Dendritic cell treated with granulocyte-macrophage colony-stimulating factor and Interleukin-4, amounts not matched to agents 40 ng/mL and 50 ng/mL, for 4 days (primary cell): Measurements from ENCODE around the gene RGMA.

Experiments used
- H3K27ac Mint-ChIP-seq: one replicate; pipeline ENCODE4 v1.8.0; 2022; ENCODE audit warnings: mild to moderate bottlenecking, mixed read lengths
- H3K27me3 Mint-ChIP-seq: one replicate; pipeline ENCODE4 v1.8.0; 2022; ENCODE audit warnings: mild to moderate bottlenecking, mixed read lengths
- H3K36me3 Mint-ChIP-seq: one replicate; pipeline ENCODE4 v1.8.0; 2022; ENCODE audit warnings: low read depth, mixed read lengths
- H3K4me1 Mint-ChIP-seq: one replicate; pipeline ENCODE4 v1.8.0; 2022; ENCODE audit warnings: low read depth, mixed read lengths
- H3K4me3 Mint-ChIP-seq: one replicate; pipeline ENCODE4 v1.8.0; 2022; ENCODE audit warnings: mild to moderate bottlenecking, moderate library complexity, mixed read lengths
- H3K9me3 Mint-ChIP-seq: one replicate; pipeline ENCODE4 v1.8.0; 2022; ENCODE audit warnings: mixed read lengths
- intact Hi-C: fragments of 100-400 bp; cut with micrococcal nuclease; formaldehyde crosslinking; loops from one replicate; pipeline ENCODE4 v1.15.0; 2022

RGMA gene

DNA sequence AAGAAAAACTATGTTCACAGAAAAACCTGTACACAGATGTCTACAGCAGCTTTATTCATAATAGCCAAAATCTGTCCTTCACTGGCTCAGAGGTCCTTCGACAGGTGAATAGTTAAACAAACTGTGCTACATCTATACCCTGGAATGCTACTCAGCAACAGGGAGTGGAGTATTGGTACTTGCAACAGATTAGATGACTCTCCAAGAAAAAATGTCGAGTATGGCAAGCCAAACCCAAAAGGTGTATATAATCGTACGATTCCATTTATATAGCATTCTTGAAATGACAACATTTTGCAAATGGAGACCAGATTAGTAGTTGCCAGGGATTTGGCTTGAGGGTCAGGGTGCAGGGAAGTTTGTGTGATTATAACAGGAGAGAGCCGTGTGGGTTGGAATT lies 22.4 kb upstream of the RGMA start:
- Mint-ChIP-seq H3K36me3 (no peaks in the 10 kb centered on the region), H3K4me1 (peaks cover 6% of the 10 kb centered on the region), H3K27me3 (peaks cover 47% of the 10 kb centered on the region), H3K27ac (no peak overlapping the region), H3K9me3 (no peaks in the 10 kb centered on the region), H3K4me3 (no peak overlapping the region)
- intact Hi-C loops: no loop called here

GRCh38 chr15:93110502-93111040 lies 21.6 kb upstream of the RGMA start:
- Mint-ChIP-seq H3K4me3 (no peak overlapping the region), H3K27me3 (peaks cover 48% of the 10 kb centered on the region), H3K36me3 (no peaks in the 10 kb centered on the region), H3K4me1 (peaks cover 6% of the 10 kb centered on the region), H3K9me3 (no peaks in the 10 kb centered on the region), H3K27ac (no peak overlapping the region)
- intact Hi-C loops: no loop called here

- peaks cover 49% of the 10 kb centered on the region for H3K27me3 Mint-ChIP-seq
- no peaks in the 10 kb centered on the region for H3K36me3 Mint-ChIP-seq
- H3K4me3 Mint-ChIP-seq: no peak overlapping the region
- no peak overlapping the region for H3K27ac Mint-ChIP-seq
- peaks cover 6% of the 10 kb centered on the region for H3K4me1 Mint-ChIP-seq
- H3K9me3 Mint-ChIP-seq: no peaks in the 10 kb centered on the region
- intact Hi-C loops: no loop called here
These were observed 20.5 kb upstream of the RGMA start for GRCh38 chr15:93109336-93110102.

DNA sequence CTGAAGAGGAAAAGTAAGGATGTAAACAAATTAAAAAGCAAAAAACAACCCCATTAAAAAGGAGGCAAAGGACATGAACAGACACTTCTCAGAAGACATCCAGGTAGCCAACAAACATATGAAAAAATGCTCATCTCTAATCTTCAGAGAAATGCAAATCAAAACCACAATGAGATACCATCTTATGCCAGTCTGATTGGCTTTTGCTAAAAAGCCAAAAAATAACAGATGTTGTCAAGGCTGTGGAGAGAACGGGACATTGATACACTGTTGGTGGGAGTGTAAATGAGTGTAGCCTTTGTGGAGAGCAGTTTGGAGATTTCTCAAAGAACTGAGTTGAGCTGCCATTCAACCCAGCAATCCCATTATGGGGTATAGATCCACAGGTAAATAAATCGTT lies 18.6 kb upstream of the RGMA start:
- intact Hi-C loops: no loop called here
- Mint-ChIP-seq H3K27ac (no peak overlapping the region), H3K27me3 (peaks cover 59% of the 10 kb centered on the region)

GRCh38 chr15:93105485-93105884 lies 16.5 kb upstream of the RGMA start:
- Mint-ChIP-seq H3K4me3 (no peak overlapping the region), H3K36me3 (no peaks in the 10 kb centered on the region), H3K9me3 (no peaks in the 10 kb centered on the region), H3K4me1 (peaks cover 3% of the 10 kb centered on the region), H3K27ac (no peak overlapping the region), H3K27me3 (peaks cover 52% of the 10 kb centered on the region)
- intact Hi-C loops: no loop called here

More for the DNA sequence above, 18.6 kb upstream of the RGMA start:
- H3K9me3 Mint-ChIP-seq: no peaks in the 10 kb centered on the region
- no peaks in the 10 kb centered on the region for H3K36me3 Mint-ChIP-seq
- H3K4me3 Mint-ChIP-seq: no peak overlapping the region
- H3K4me1 Mint-ChIP-seq: peaks cover 6% of the 10 kb centered on the region

DNA sequence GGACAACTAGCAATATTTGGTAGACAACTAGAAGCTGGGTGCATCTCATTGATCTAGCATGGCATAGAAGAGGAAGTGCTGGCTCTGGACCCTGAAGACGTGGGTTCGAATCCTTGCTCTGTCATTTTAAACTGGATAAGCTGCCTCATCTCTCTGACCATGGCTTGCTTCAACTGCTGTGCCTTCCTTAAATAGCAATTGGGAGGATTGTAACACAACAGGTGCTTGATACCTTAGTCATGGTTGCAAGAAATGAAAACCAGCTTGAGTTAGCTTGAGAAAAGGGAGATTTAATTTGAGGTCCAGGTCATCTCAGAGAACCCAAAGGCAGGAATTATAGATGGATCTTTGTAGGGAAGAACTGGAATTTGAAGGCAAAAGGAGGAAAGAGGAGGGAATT lies 14.8 kb upstream of the RGMA start:
- intact Hi-C loops: no loop called here
- Mint-ChIP-seq H3K9me3 (no peaks in the 10 kb centered on the region), H3K27ac (no peak overlapping the region), H3K36me3 (no peaks in the 10 kb centered on the region), H3K27me3 (peaks cover 38% of the 10 kb centered on the region), H3K4me1 (no peaks in the 10 kb centered on the region), H3K4me3 (no peak overlapping the region)

- H3K9me3 Mint-ChIP-seq: no peaks in the 10 kb centered on the region
- H3K4me3 Mint-ChIP-seq: no peak overlapping the region
- no peak overlapping the region for H3K27ac Mint-ChIP-seq
- H3K36me3 Mint-ChIP-seq: no peaks in the 10 kb centered on the region
- intact Hi-C loops: no loop called here
- no peaks in the 10 kb centered on the region for H3K4me1 Mint-ChIP-seq
- peaks cover 25% of the 10 kb centered on the region for H3K27me3 Mint-ChIP-seq
These were observed 13.2 kb upstream of the RGMA start for GRCh38 chr15:93102211-93102610.

- intact Hi-C loops: no loop called here
- no peaks in the 10 kb centered on the region for H3K9me3 Mint-ChIP-seq
- H3K27ac Mint-ChIP-seq: no peak overlapping the region
- H3K4me1 Mint-ChIP-seq: peaks cover 6% of the 10 kb centered on the region
- no peaks in the 10 kb centered on the region for H3K36me3 Mint-ChIP-seq
- no peak overlapping the region for H3K4me3 Mint-ChIP-seq
- peaks cover 17% of the 10 kb centered on the region for H3K27me3 Mint-ChIP-seq
These were observed 4.8 kb upstream of the RGMA start for GRCh38 chr15:93093765-93094164.

GRCh38 chr15:93091465-93091864 lies 2.5 kb upstream of the RGMA start:
- no peak overlapping the region for H3K4me3 Mint-ChIP-seq
- H3K9me3 Mint-ChIP-seq: no peaks in the 10 kb centered on the region
- H3K27me3 Mint-ChIP-seq: peaks cover 40% of the 10 kb centered on the region
- H3K27ac Mint-ChIP-seq: no peak overlapping the region
- H3K36me3 Mint-ChIP-seq: no peaks in the 10 kb centered on the region
- peaks cover 17% of the 10 kb centered on the region for H3K4me1 Mint-ChIP-seq
- intact Hi-C loops: no loop called here

DNA sequence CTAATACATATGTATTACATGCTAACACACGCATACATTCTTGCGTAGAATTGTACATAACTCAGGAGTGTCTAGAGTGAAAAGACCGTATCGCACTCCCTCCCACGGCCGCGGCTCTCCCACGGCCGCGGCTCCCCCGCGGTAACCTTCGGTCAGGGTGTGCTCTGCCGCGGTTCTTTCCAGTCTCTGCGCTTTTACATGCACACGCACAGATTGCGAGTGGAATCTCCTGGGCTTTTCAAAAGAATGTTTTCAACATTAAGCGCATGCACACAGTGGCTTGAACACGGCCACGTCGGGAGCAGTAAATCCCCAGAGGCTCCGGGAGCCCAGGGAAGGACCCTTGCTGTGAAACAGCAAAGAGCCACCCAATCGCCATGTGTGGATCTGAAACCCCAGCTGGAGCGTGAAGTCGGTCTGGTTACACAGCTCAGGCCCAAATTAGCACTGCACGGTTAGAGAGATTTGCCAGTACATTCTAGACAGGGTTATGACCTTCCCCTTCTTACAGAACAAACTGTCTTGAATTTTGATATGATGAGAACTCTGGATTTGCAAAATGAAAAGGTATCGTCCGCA lies 805 bp upstream of the RGMA start:
- no peaks in the 10 kb centered on the region for H3K36me3 Mint-ChIP-seq
- H3K4me3 Mint-ChIP-seq: no peak overlapping the region
- peaks cover 47% of the 10 kb centered on the region for H3K27me3 Mint-ChIP-seq

DNA sequence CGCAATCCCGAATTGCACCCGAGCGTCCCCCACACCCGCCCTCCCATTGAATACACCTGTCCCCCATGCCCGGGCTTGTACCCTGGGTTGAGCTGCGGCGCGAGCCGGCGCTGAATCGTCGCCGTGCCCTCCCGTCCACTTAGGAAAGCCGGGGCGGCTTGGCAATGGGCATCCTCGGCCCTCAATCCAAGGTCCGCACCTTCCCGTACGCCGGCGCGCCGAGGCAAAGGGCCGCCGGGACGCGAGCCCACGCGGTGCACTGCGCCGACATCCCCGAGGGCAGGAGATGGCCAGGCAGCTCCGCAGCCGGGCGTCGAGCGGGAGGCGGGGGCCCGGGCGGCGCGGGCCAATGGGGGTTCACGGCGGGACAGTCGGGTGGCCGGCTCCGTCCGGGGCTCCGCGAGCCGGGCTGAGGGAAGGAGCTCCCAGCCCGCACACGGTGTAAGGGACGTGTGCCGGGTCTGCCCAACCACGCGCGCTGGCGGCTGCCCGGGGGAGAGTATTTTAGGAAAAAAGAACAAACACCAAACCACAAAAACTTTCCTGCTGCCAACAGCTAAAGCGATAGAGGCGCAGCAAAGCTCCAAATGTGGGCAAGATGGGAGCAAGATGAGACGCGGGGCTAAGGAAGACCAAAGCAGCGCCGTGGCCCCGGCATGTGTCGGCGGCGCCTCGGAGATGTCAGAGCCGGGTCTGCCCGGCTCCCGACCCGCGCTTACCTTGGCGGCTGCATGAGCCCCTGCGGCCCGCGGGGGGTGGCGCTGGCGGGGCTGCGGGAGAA lies 621 bp downstream of the RGMA start:
- H3K9me3 Mint-ChIP-seq: no peaks in the 10 kb centered on the region
- no peaks in the 10 kb centered on the region for H3K36me3 Mint-ChIP-seq
- H3K4me3 Mint-ChIP-seq: peak overlapping the region; percentile 76
- peaks cover 56% of the 10 kb centered on the region for H3K27me3 Mint-ChIP-seq
- H3K4me1 Mint-ChIP-seq: peaks cover 17% of the 10 kb centered on the region
- H3K27ac Mint-ChIP-seq: no peak overlapping the region
- intact Hi-C loops: loop anchor here (1.0 to 10.0 kb wide), 2 partner anchors 213 to 886 kb away; no protein-coding TSS in a partner anchor

More for the DNA sequence above, 805 bp upstream of the RGMA start:
- intact Hi-C loops: loop anchor here (10.0 kb wide), 1 partner anchor 885 kb away; no protein-coding TSS in a partner anchor
- H3K9me3 Mint-ChIP-seq: no peaks in the 10 kb centered on the region
- H3K27ac Mint-ChIP-seq: no peak overlapping the region
- peaks cover 17% of the 10 kb centered on the region for H3K4me1 Mint-ChIP-seq

DNA sequence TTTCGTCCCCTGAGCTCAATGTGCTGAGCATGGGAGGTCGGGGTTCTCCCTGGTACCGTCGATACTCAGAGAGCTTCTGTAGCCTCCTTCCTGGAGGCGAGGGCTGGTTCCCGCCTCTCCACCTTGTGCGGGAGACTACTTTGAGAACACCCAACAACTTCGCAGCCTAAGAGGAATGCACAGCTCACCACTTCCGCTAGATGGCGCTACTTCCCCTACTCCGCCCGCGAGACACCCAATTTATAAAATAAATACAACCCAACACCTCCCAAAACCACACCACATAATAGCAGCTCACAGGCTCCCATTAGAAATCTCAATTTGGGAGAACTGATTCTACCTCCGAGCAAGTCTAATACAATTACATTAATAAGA lies 1.2 kb downstream of the RGMA start:
- Mint-ChIP-seq H3K36me3 (no peaks in the 10 kb centered on the region), H3K4me3 (peak overlapping the region; percentile 76), H3K4me1 (peaks cover 17% of the 10 kb centered on the region), H3K9me3 (no peaks in the 10 kb centered on the region), H3K27me3 (peaks cover 59% of the 10 kb centered on the region), H3K27ac (no peak overlapping the region)
- intact Hi-C loops: loop anchor here (1.0 to 10.0 kb wide), 2 partner anchors 213 to 887 kb away; no protein-coding TSS in a partner anchor

- peaks cover 62% of the 10 kb centered on the region for H3K27me3 Mint-ChIP-seq
- intact Hi-C loops: loop anchor here (1.0 to 10.0 kb wide), 2 partner anchors 888 to 1034 kb away; no protein-coding TSS in a partner anchor
- no peaks in the 10 kb centered on the region for H3K9me3 Mint-ChIP-seq
- no peaks in the 10 kb centered on the region for H3K36me3 Mint-ChIP-seq
- H3K4me3 Mint-ChIP-seq: no peak overlapping the region
- no peak overlapping the region for H3K27ac Mint-ChIP-seq
- peaks cover 17% of the 10 kb centered on the region for H3K4me1 Mint-ChIP-seq
These were observed 2.2 kb downstream of the RGMA start for GRCh38 chr15:93086791-93087190.

DNA sequence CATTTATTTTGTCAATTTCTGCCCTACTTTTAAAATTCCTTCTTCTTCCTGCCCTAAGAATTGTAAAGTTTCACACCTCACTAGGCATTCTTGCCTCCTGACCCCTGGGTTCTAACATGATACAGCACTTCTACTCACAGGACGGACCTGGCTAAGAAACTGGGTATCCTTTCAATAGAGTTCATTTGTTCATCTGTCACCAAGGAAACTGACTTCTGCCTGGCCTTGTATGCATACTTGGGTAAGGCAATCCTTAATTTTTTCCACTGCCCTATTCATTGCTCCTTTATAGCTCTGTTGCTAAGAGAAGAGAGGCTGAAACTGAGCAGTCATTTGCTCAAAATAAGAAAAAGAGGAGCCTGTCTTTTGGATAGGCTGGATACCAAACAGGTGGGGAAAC lies 3.3 kb downstream of the RGMA start:
- H3K4me3 Mint-ChIP-seq: no peak overlapping the region
- H3K9me3 Mint-ChIP-seq: no peaks in the 10 kb centered on the region
- H3K4me1 Mint-ChIP-seq: peaks cover 17% of the 10 kb centered on the region
- intact Hi-C loops: loop anchor here (1.0 to 10.0 kb wide), 2 partner anchors 889 to 1035 kb away; no protein-coding TSS in a partner anchor
- H3K27ac Mint-ChIP-seq: no peak overlapping the region
- peaks cover 62% of the 10 kb centered on the region for H3K27me3 Mint-ChIP-seq
- H3K36me3 Mint-ChIP-seq: no peaks in the 10 kb centered on the region
